CD4-positive, alpha-beta T cell treated with Interleukin-10 for 1 hour (primary cell): ENCODE measurements around the gene IL3RA.
"Not testable (repeated sequence)": the region's sequence is repeated elsewhere in the genome, so short reads cannot be mapped to it uniquely, and the experiment has no call there.

Experiments used
- DNase-seq: peaks from one replicate; pipeline ENCODE4 v3.0.0-alpha.2; 2020

Gene IL3RA

DNA sequence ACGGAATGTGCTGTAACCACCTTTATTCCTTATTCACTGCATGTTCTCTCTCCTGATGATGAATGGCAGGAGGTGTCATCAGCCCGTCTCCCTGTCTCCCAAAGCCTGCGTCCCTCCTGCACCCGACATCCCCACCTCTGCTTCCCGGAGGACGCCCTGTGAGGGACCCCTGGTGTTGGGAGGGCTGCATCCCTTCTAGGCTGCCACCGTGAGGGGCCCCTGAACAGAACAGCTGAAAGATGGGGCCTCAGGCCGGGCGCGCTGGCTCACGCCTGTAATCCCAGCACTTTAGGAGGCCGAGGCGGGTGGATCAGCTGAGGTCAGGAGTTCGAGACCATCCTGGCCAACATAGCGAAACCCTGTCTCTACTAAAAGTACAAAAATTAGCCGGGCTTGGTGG, 89.7 kb downstream of the IL3RA start:
- DNase-seq, result not testable (repeated sequence)

DNA sequence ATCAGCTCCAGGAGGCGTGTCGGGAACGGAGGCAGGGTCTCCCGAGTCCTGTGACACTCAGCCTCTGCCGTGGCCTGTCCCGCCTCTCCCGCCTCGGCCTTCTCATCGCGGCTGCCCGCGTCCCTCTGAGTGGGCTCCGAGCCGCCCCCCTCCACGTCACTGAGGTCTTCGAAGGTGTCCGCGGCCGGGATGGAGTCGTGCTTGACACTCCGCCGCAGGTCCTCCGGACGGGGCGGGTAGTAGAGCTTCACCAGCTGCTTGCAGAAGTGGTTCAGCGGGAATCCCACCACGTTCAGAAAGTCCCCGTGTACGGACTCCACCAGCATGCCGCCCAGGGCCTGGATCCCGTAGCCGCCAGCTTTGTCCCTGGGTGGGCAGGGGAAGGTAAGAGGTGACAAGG, 91.2 kb downstream of the IL3RA start:
- DNase-seq, result no peak

DNA sequence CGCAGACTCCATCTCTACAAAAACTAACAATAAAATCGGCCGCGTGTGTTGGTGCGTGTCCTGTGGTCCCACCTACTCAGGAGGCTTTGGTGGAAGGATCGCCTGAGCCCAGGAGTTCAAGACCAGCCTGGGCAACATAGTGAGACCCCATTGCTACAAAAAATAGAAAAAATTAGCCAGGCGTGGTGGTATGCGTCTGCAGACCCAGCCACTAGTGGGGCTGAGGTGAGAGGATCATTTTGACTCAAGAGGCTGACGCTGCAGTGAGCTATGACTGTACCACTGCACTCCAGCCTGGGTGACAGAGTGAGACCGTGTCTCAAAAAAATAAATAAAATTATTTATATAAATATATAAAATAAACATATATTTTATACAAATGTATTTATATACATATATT, 93.9 kb downstream of the IL3RA start:
- DNase-seq, result no peak
